ENCODE data around the gene TYSND1. TPM values are rescaled to one million over a fixed set of nuclear protein-coding genes. Genes with fewer than 3 reads are reported as not detected.
"Not testable (repeated sequence)": the region's sequence is repeated elsewhere in the genome, so short reads cannot be mapped to it uniquely, and the experiment has no call there.

Gene TYSND1, protein sequence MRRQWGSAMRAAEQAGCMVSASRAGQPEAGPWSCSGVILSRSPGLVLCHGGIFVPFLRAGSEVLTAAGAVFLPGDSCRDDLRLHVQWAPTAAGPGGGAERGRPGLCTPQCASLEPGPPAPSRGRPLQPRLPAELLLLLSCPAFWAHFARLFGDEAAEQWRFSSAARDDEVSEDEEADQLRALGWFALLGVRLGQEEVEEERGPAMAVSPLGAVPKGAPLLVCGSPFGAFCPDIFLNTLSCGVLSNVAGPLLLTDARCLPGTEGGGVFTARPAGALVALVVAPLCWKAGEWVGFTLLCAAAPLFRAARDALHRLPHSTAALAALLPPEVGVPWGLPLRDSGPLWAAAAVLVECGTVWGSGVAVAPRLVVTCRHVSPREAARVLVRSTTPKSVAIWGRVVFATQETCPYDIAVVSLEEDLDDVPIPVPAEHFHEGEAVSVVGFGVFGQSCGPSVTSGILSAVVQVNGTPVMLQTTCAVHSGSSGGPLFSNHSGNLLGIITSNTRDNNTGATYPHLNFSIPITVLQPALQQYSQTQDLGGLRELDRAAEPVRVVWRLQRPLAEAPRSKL
- 10 to 100 TPM in 1 of 2 donors, 1 to 10 TPM in 1; 8.0 to 13.3 TPM for total RNA-seq

DNA sequence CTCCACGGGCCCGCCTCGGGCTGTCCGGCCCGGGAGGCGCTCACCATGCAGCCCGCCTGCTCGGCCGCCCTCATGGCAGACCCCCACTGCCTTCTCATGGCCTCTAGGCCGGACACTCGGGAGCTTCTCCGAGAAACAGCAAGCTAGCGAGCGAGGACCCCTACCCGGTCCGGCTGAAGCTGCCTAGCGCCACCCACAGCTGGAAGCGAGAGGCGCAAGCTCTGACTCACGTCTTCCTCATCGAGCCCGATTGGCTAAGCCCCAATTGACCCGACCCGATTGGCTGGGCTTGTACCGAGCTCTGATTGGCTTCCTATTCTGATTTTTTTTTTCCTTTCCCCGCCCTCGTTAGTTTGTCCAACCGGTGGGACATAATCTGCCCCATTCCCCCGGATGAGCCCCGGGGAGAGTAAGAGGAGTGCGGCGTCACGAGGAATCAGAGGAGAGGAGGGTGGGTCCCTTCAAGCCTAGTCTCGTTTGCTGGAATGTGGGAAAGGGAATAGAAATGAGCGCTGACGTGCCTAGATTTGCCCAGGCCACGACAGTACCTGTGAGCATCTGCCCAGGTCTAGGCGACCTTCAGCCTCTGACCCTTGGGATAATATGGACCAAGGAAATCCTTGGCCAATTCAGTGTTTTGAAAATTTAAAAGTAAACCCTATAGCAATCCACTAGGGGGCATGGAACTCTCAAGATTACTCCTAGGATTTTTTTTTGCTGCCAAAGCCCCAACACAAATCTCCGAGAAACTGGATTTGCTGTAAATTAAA lies at the start of gene TYSND1:
Gene TYSND1, minus strand, starts transcription at position 212 of the 770 bp plus-strand sequence. Its CDS starts 114 bp downstream, at position 98.
- Mint-ChIP-seq H3K4me1 (ENCODE audit: low read depth in 2 of 2) (peaks cover 17 to 25% of the 10 kb centered on the region in 2 donors), H3K9me3 (no peaks in the 10 kb centered on the region), H3K4me3 (peak within 1 kb of the TSS; percentile 89), H3K36me3 (peaks cover 6% of the 10 kb centered on the region), H3K27me3 (no peaks in the 10 kb centered on the region), H3K27ac (peak within 1 kb of the TSS; percentile 83 to 92)
- DNase-seq (ENCODE audit: low spot score) (peak; percentile 94), ATAC-seq (peak; percentile 94 to 95)

DNA sequence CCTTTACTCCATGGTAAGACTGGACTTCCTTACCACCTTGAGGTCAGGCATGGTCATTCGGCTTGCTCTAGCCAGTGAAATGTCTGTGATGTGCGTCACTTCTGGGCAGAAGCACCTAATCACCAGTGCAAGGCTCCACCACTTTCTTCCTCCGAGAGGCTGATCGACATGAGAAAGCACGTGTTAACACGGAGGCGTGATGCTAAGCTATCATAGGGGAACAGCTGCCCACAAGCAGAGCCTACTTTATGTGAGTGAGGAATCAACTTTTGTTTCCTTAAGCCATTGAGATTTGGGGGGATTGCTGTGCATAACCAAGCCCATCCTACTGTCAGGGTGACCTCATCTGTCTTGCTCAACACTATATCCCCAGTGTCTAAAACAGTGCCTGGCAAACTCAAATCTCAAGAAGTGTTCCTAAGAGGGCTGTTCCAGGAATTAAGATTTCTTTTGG lies 46.9 kb upstream of the TYSND1 start:
- H3K36me3 Mint-ChIP-seq: peaks cover 8% of the 10 kb centered on the region
- DNase-seq (ENCODE audit: low spot score): no peak
- H3K4me1 Mint-ChIP-seq (ENCODE audit: low read depth in 2 of 2): peaks cover 14 to 25% of the 10 kb centered on the region in 2 donors
- no peak overlapping the region for H3K27ac Mint-ChIP-seq
- H3K9me3 Mint-ChIP-seq: no peaks in the 10 kb centered on the region
- no peak overlapping the region for H3K4me3 Mint-ChIP-seq
- no peak for ATAC-seq
- H3K27me3 Mint-ChIP-seq: peaks cover 0 to 5% of the 10 kb centered on the region in 2 donors

DNA sequence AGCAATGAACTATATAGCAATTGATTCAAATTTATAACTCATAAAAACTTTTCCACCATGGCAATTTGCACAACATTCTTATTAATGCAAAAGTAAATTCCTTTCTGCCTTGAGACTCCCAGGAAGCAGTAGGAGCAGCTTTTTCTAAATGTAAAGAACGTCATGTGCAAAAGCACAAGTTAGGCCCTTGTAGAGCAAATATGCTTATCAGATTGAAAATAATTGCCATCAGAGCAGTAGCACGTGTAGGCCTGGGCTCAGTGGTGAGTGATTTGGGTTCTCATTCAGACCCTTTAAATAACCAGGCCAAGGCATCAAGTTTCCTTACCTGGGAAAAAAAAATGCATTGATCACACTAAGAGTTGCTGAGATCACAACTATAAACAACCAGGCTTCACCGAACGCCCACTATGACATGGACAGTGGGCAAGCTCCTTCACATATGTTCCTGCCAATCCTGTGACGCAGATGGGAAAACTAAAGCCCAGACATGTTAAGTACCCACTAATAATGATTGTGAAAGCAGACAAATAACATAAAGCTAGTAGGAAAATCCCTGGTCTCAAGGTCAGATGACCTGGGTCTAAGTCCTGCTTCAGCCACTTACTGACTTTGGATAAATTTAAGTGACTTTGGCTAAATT lies 45.9 kb upstream of the TYSND1 start:
- Mint-ChIP-seq H3K4me1 (ENCODE audit: low read depth in 2 of 2) (peaks cover 7 to 15% of the 10 kb centered on the region in 2 donors), H3K36me3 (no peaks in the 10 kb centered on the region), H3K27ac (no peak overlapping the region), H3K27me3 (peaks cover 0 to 5% of the 10 kb centered on the region in 2 donors), H3K4me3 (no peak overlapping the region), H3K9me3 (no peaks in the 10 kb centered on the region)
- DNase-seq (ENCODE audit: low spot score) (no peak), ATAC-seq (no peak)

DNA sequence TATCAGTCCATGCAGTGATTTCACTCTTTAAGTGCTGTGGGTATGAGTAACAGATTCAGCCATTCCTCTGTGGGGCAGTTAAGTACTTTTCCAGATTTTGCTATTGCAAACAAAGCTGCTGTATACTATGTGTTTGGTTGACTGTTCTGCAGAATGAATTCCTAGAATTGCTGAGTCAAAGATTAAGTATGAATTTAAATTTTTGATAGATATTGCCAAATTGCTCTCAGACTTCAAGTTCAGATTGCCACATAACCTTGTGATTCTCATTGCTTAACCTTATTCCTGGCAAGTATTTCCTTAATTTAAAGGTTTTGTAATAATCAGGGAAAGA lies 45.4 kb upstream of the TYSND1 start:
- Mint-ChIP-seq H3K27ac (no peak overlapping the region), H3K9me3 (no peaks in the 10 kb centered on the region), H3K4me3 (no peak overlapping the region), H3K27me3 (peaks cover 0 to 5% of the 10 kb centered on the region in 2 donors), H3K4me1 (ENCODE audit: low read depth in 2 of 2) (peaks cover 2 to 10% of the 10 kb centered on the region in 2 donors), H3K36me3 (no peaks in the 10 kb centered on the region)
- DNase-seq (ENCODE audit: low spot score): no peak
- no peak for ATAC-seq

DNA sequence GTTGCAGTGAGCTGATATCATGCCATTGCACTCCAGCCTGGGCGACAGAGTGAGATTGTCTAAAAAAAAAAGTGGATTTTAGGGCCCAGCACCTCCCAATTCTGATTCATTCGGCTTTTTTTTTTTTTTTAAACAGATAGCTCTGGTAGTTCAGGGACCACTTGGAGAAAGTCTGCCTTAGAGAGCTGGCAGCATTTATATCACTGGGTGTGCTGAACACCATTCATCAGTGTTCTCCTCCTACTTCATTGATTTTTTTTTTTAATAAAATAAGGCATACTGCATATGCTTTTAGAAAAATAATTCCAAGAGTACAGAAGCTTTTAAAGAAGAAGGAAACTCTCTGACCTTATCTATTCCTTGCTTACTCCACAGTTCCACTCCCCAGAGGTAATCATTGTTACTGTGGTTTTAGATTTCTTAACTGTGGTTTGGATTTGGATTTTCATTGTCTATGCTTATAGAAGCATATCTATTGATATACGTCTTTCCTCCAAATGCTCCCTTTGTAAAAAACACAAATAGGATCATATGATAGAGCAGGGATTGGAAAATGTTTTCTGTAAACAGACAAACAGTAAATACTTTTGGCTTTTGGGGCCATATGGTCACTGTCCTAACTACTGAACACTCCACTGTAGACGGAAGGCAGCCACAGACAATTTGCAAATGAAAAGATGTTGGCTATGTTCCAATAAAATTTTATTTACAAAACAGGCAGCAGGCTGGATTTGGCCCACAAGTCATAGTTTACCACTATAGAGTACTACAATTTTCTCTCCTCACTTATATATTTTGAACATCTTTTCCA lies 44.9 kb upstream of the TYSND1 start:
- Mint-ChIP-seq H3K27ac (no peak overlapping the region), H3K36me3 (no peaks in the 10 kb centered on the region), H3K4me3 (no peak overlapping the region), H3K9me3 (no peaks in the 10 kb centered on the region), H3K27me3 (peaks cover 0 to 5% of the 10 kb centered on the region in 2 donors), H3K4me1 (ENCODE audit: low read depth in 2 of 2) (peaks cover 0 to 8% of the 10 kb centered on the region in 2 donors)
- ATAC-seq (no peak), DNase-seq (ENCODE audit: low spot score) (no peak)

DNA sequence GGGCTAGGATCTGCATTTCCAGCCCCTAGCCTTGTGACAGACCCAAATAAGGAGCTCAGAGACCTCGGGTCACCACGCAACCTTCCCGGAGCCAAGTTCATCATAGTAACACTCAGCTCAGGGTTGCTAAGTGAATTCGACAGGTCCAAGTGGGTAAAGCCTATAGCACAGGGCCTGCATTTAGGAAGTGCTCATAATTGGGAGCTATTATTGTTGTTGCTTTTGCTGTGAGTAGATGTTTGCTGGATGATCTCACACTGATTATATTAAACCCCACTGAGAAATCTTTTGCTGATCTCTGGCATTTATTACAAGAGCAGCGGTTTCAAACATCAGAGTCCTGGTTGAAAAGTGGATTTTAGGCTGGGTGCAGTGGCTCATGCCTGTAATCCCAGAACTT lies 44.1 kb upstream of the TYSND1 start:
- H3K4me3 Mint-ChIP-seq: no peak overlapping the region
- peaks cover 0 to 8% of the 10 kb centered on the region in 2 donors for H3K4me1 Mint-ChIP-seq (ENCODE audit: low read depth in 2 of 2)
- no peaks in the 10 kb centered on the region for H3K9me3 Mint-ChIP-seq
- H3K27ac Mint-ChIP-seq: no peak overlapping the region
- no peak for DNase-seq (ENCODE audit: low spot score)
- no peaks in the 10 kb centered on the region for H3K36me3 Mint-ChIP-seq
- no peak for ATAC-seq
- H3K27me3 Mint-ChIP-seq: peaks cover 0 to 8% of the 10 kb centered on the region in 2 donors

DNA sequence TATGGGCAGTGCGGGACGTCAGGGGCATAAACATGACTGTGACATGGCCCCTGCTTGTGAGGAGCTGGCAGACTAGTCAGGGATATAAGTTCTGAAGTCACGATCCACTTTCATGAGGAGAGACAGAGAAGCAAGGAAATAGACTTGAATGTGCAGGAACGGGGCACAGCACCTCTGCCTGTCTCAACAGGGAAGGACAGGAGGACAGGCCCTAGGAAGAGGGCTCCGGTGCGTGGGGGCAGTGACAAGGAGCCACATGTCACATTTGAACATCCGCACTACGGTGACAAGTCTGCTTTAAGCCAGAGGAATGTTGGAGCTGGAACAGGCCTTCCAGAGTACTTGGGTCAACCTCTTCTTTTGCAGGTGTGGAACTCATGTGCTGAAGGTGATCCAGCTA lies 43.6 kb upstream of the TYSND1 start:
- Mint-ChIP-seq H3K4me3 (no peak overlapping the region), H3K4me1 (ENCODE audit: low read depth in 2 of 2) (peaks cover 0 to 8% of the 10 kb centered on the region in 2 donors), H3K27me3 (peaks cover 0 to 8% of the 10 kb centered on the region in 2 donors), H3K27ac (no peak overlapping the region), H3K9me3 (no peaks in the 10 kb centered on the region), H3K36me3 (no peaks in the 10 kb centered on the region)
- ATAC-seq (no peak), DNase-seq (ENCODE audit: low spot score) (no peak)

DNA sequence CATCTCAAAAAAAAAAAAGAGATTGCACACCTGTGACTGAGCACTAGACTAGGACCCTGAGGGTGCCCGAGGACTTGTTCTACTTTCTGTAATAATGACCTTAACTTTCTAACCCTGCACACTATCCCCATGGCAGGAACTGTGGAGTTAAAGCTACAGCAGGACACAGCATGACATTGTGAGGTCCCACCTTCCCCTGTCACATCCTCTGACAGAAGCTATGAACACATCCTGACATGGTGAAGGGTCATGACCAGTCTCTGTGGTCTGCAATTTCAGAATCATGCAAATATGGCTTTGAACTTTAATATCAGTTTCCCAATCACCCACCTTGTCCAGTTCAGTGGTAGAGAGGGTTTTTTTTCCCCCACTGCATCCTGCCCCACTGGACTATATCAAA lies 42.3 kb upstream of the TYSND1 start:
- ATAC-seq (peak; percentile 62 to 73), DNase-seq (ENCODE audit: low spot score) (no peak)
- Mint-ChIP-seq H3K4me3 (no peak overlapping the region), H3K9me3 (no peaks in the 10 kb centered on the region), H3K4me1 (ENCODE audit: low read depth in 2 of 2) (peaks cover 0 to 8% of the 10 kb centered on the region in 2 donors), H3K36me3 (no peaks in the 10 kb centered on the region), H3K27ac (no peak overlapping the region), H3K27me3 (peaks cover 9% of the 10 kb centered on the region in 2 donors)

DNA sequence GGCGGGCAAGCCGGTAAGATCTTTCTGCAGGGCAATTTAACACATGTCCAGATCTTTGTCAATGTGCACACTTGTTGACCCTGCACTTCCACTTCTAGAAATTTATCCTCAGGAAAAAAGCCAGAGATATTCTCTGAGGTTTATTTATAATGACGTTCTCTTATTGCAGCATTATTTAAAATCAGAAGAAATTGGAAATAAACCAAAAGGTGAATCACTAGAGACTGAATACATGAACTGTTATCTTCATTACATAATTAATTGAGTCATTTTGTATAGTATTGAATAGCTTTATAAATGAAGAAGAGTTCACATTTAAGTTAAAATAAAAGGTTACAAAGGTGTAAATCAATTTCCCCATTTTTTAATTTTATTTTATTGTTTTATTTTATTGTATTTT lies 40.1 kb upstream of the TYSND1 start:
- Mint-ChIP-seq H3K27ac (no peak overlapping the region), H3K27me3 (peaks cover 14 to 18% of the 10 kb centered on the region in 2 donors)
- DNase-seq (ENCODE audit: low spot score): no peak

DNA sequence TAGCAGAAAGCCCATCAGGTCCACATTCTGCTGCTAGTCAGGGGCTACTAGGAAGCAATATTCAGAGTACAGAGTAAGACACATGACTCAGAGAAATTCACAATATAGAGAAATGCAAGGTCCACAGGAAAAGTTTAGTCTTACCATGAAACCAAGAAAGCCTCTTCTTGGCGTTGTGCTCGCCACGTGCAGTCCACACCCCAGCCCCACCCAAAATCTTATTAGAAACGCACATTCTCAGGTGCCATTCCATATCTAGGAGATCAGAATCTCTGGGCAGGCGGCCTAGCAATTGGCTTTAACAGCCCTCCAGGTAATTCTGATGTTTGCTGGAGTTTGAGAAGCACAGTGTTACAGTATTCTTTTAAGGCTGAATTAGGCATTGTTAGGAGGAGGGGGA lies 39.6 kb upstream of the TYSND1 start:
- H3K36me3 Mint-ChIP-seq: no peaks in the 10 kb centered on the region
- DNase-seq (ENCODE audit: low spot score): no peak
- no peak overlapping the region for H3K4me3 Mint-ChIP-seq
- no peaks in the 10 kb centered on the region for H3K9me3 Mint-ChIP-seq
- ATAC-seq: no peak
- H3K4me1 Mint-ChIP-seq (ENCODE audit: low read depth in 2 of 2): no peaks in the 10 kb centered on the region
- H3K27me3 Mint-ChIP-seq: peaks cover 12 to 18% of the 10 kb centered on the region in 2 donors
- no peak overlapping the region for H3K27ac Mint-ChIP-seq

More for the DNA sequence above, 40.1 kb upstream of the TYSND1 start:
- H3K9me3 Mint-ChIP-seq: no peaks in the 10 kb centered on the region
- no peak for ATAC-seq
- no peak overlapping the region for H3K4me3 Mint-ChIP-seq
- H3K36me3 Mint-ChIP-seq: no peaks in the 10 kb centered on the region
- peaks cover 0 to 3% of the 10 kb centered on the region in 2 donors for H3K4me1 Mint-ChIP-seq (ENCODE audit: low read depth in 2 of 2)

DNA sequence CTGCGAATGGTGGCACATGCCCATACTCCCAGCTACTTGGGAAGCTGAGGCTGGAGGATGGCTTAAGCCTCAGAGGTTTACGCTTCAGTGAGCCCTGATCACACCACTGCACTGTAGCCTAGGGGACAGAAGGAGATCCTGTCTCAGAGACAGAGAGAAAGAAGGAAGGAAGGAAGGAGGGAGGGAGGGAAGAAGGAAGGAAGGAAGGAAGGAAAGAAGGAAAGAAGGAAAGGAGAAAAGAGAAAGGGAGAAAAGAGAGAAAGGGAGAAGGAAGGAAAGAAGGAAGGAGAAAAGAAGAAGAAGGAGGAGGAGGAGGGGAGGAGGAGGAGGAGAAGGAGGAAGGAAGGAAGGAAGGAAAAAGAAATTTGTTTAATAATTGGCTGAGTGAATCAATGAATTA lies 36.8 kb upstream of the TYSND1 start:
- H3K27me3 Mint-ChIP-seq: peaks cover 24 to 32% of the 10 kb centered on the region in 2 donors
- no peak overlapping the region for H3K4me3 Mint-ChIP-seq
- H3K9me3 Mint-ChIP-seq: no peaks in the 10 kb centered on the region
- ATAC-seq: no peak
- DNase-seq (ENCODE audit: low spot score): no peak
- no peaks in the 10 kb centered on the region for H3K4me1 Mint-ChIP-seq (ENCODE audit: low read depth in 2 of 2)
- no peak overlapping the region for H3K27ac Mint-ChIP-seq
- no peaks in the 10 kb centered on the region for H3K36me3 Mint-ChIP-seq

DNA sequence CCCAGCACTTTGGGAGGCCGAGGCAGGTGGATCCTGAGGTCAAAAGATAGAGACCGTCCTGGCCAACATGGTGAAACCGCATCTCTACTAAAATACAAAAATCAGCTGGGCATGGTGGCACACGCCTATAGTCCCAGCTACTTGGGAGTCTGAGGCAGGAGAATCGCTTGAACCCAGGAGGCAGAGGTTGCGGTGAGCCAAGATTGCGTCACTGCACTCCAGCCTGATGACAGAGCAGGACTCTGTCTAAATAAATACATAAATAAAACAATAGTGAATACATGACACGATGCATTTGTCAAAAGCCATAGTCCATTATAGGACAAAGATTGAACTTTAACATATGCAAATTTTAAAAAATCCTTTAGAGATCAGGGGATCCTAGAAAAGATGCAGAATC lies 32.7 kb upstream of the TYSND1 start:
- H3K4me3 Mint-ChIP-seq; H3K36me3 Mint-ChIP-seq; H3K9me3 Mint-ChIP-seq; H3K4me1 Mint-ChIP-seq (ENCODE audit: low read depth in 2 of 2); DNase-seq (ENCODE audit: low spot score); H3K27ac Mint-ChIP-seq; ATAC-seq: not testable (repeated sequence)
- peaks cover 20 to 27% of the 10 kb centered on the region in 2 donors for H3K27me3 Mint-ChIP-seq
